Measurements from ENCODE around the gene SOX30.

SOX30 gene

GRCh38 chr5:157681048-157681447, 28.8 kb upstream of the SOX30 start:
- Histone ChIP-seq H3K27me3 (replicated peaks; ENCODE audit: insufficient read depth, low read length) (no peaks in the 10 kb centered on the region), H2AFZ (ENCODE audit: low read length) (no peak overlapping the region), H4K20me1 (ENCODE audit: insufficient read depth, low read length) (no peaks in the 10 kb centered on the region), H3K4me1 (ENCODE audit: low read length) (no peaks in the 10 kb centered on the region), H3K4me3 (ENCODE audit: low read length) (no peak overlapping the region), H3K9me3 (replicated peaks; ENCODE audit: insufficient read depth, low read length) (no peaks in the 10 kb centered on the region), H3K36me3 (replicated peaks; ENCODE audit: insufficient read depth, low read length) (no peaks in the 10 kb centered on the region), H3K4me2 (ENCODE audit: low read depth, low read length) (no peak overlapping the region), H3K79me2 (ENCODE audit: low read length) (no peaks in the 10 kb centered on the region), H3K27ac (ENCODE audit: low read length) (no peak overlapping the region), H3F3A (ENCODE audit: insufficient read depth, low read length) (no peaks in the 10 kb centered on the region), H3K9ac (ENCODE audit: low read length) (no peak overlapping the region), H3K9me2 (replicated peaks; ENCODE audit: insufficient read depth, low read length) (no peaks in the 10 kb centered on the region)
- TF ChIP-seq EZH2phosphoT487 (IDR thresholded peaks at IDR 0.05; ENCODE audit: low read length) (no peak), EZH2 (optimal IDR thresholded peaks at IDR 0.05; ENCODE audit: low read depth, low read length) (no peak)
- TF ChIP-seq, protein P1, sequence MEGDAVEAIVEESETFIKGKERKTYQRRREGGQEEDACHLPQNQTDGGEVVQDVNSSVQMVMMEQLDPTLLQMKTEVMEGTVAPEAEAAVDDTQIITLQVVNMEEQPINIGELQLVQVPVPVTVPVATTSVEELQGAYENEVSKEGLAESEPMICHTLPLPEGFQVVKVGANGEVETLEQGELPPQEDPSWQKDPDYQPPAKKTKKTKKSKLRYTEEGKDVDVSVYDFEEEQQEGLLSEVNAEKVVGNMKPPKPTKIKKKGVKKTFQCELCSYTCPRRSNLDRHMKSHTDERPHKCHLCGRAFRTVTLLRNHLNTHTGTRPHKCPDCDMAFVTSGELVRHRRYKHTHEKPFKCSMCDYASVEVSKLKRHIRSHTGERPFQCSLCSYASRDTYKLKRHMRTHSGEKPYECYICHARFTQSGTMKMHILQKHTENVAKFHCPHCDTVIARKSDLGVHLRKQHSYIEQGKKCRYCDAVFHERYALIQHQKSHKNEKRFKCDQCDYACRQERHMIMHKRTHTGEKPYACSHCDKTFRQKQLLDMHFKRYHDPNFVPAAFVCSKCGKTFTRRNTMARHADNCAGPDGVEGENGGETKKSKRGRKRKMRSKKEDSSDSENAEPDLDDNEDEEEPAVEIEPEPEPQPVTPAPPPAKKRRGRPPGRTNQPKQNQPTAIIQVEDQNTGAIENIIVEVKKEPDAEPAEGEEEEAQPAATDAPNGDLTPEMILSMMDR (IDR thresholded peaks at IDR 0.05; ENCODE audit: low read length), result no peak
- DNase-seq, result no peak

DNA sequence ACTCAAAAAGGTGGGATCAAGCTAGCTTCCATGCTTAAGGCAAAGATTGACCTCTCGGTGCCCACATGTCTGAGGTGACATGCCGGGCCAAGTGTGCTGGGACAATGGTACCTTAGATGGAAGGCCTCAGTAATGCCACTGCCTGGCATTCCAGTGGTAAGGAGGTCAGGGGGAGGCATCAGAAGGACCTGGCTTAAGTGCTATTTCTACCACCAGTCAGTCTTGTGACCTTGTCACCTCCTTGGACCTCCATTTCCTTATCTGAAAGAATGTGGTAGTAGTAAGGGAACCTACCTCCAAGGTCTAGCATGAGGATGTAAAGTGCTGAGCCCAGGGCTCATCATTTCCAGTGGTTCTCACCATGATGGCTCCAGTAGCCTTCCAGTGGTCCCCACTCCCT, 28.0 kb upstream of the SOX30 start:
- no peak for DNase-seq
- Histone ChIP-seq H3F3A (ENCODE audit: insufficient read depth, low read length) (no peaks in the 10 kb centered on the region), H3K4me2 (ENCODE audit: low read depth, low read length) (no peak overlapping the region), H3K36me3 (replicated peaks; ENCODE audit: insufficient read depth, low read length) (no peaks in the 10 kb centered on the region), H3K4me1 (ENCODE audit: low read length) (no peaks in the 10 kb centered on the region), H3K9ac (ENCODE audit: low read length) (no peak overlapping the region), H3K9me3 (replicated peaks; ENCODE audit: insufficient read depth, low read length) (no peaks in the 10 kb centered on the region), H3K27ac (ENCODE audit: low read length) (no peak overlapping the region), H4K20me1 (ENCODE audit: insufficient read depth, low read length) (no peaks in the 10 kb centered on the region), H3K27me3 (replicated peaks; ENCODE audit: insufficient read depth, low read length) (no peaks in the 10 kb centered on the region), H2AFZ (ENCODE audit: low read length) (no peak overlapping the region), H3K79me2 (ENCODE audit: low read length) (no peaks in the 10 kb centered on the region), H3K9me2 (replicated peaks; ENCODE audit: insufficient read depth, low read length) (no peaks in the 10 kb centered on the region), H3K4me3 (ENCODE audit: low read length) (no peak overlapping the region)
- TF ChIP-seq, protein P1 (IDR thresholded peaks at IDR 0.05; ENCODE audit: low read length), result no peak
- no peak for TF ChIP-seq EZH2 (optimal IDR thresholded peaks at IDR 0.05; ENCODE audit: low read depth, low read length)
- no peak for TF ChIP-seq EZH2phosphoT487 (IDR thresholded peaks at IDR 0.05; ENCODE audit: low read length)

- Histone ChIP-seq H3K27ac (ENCODE audit: low read length) (no peak overlapping the region), H3K36me3 (replicated peaks; ENCODE audit: insufficient read depth, low read length) (no peaks in the 10 kb centered on the region), H4K20me1 (ENCODE audit: insufficient read depth, low read length) (no peaks in the 10 kb centered on the region), H3K27me3 (replicated peaks; ENCODE audit: insufficient read depth, low read length) (no peaks in the 10 kb centered on the region), H3K9me3 (replicated peaks; ENCODE audit: insufficient read depth, low read length) (no peaks in the 10 kb centered on the region), H3K9ac (ENCODE audit: low read length) (no peak overlapping the region), H3K9me2 (replicated peaks; ENCODE audit: insufficient read depth, low read length) (no peaks in the 10 kb centered on the region), H3K79me2 (ENCODE audit: low read length) (no peaks in the 10 kb centered on the region), H2AFZ (ENCODE audit: low read length) (no peak overlapping the region), H3K4me3 (ENCODE audit: low read length) (no peak overlapping the region), H3K4me2 (ENCODE audit: low read depth, low read length) (no peak overlapping the region), H3F3A (ENCODE audit: insufficient read depth, low read length) (no peaks in the 10 kb centered on the region), H3K4me1 (ENCODE audit: low read length) (no peaks in the 10 kb centered on the region)
- no peak for DNase-seq
- TF ChIP-seq, protein P1 (IDR thresholded peaks at IDR 0.05; ENCODE audit: low read length), result no peak
- TF ChIP-seq EZH2 (optimal IDR thresholded peaks at IDR 0.05; ENCODE audit: low read depth, low read length) (no peak), EZH2phosphoT487 (IDR thresholded peaks at IDR 0.05; ENCODE audit: low read length) (no peak)
Measured at GRCh38 chr5:157679801-157680200, 27.6 kb upstream of the SOX30 start.
